ENCODE data around the gene IRGC.

DNA sequence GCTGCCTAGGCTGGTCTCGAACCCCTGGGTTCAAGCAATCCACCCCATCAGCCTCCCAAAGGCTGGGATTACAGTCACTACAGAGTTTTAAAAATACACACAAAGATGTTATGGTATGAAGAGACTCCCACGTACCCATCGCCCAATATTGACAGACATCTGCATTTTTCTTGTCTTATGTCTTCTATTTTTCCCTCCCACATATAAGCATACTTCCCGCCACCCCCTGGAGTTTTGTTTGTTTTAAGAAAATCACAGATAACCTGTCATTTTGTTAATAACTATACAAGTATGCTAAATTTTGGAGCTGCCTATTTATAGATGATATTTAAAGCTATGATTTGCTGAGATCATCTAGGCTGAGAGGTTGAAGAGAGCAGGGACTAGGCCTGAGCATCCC is 45.1 kb downstream of the IRGC start:
- TF ChIP-seq NFYB (CRISPR knock-in tag; conservative IDR thresholded peaks at IDR 0.05; ENCODE audit: low read depth) (no peak), ETV6 (CRISPR knock-in tag; IDR thresholded peaks at IDR 0.05) (no peak)
- TF ChIP-seq, protein P1, sequence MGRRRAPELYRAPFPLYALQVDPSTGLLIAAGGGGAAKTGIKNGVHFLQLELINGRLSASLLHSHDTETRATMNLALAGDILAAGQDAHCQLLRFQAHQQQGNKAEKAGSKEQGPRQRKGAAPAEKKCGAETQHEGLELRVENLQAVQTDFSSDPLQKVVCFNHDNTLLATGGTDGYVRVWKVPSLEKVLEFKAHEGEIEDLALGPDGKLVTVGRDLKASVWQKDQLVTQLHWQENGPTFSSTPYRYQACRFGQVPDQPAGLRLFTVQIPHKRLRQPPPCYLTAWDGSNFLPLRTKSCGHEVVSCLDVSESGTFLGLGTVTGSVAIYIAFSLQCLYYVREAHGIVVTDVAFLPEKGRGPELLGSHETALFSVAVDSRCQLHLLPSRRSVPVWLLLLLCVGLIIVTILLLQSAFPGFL (CRISPR knock-in tag; IDR thresholded peaks at IDR 0.05; ENCODE audit: borderline replicate concordance), result no peak
- TF ChIP-seq, protein P2, sequence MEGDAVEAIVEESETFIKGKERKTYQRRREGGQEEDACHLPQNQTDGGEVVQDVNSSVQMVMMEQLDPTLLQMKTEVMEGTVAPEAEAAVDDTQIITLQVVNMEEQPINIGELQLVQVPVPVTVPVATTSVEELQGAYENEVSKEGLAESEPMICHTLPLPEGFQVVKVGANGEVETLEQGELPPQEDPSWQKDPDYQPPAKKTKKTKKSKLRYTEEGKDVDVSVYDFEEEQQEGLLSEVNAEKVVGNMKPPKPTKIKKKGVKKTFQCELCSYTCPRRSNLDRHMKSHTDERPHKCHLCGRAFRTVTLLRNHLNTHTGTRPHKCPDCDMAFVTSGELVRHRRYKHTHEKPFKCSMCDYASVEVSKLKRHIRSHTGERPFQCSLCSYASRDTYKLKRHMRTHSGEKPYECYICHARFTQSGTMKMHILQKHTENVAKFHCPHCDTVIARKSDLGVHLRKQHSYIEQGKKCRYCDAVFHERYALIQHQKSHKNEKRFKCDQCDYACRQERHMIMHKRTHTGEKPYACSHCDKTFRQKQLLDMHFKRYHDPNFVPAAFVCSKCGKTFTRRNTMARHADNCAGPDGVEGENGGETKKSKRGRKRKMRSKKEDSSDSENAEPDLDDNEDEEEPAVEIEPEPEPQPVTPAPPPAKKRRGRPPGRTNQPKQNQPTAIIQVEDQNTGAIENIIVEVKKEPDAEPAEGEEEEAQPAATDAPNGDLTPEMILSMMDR (IDR thresholded peaks at IDR 0.05), result no peak
- TF ChIP-seq, protein P3, sequence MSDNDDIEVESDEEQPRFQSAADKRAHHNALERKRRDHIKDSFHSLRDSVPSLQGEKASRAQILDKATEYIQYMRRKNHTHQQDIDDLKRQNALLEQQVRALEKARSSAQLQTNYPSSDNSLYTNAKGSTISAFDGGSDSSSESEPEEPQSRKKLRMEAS (CRISPR knock-in tag; IDR thresholded peaks at IDR 0.05), result no peak
